Gastrocnemius medialis (tissue), 4 donors: ENCODE data around the gene WDR7.

Experiments
- POLR2A ChIP-seq, 2 donors: fragments of 450-650 bp; IDR thresholded peaks; one replicate each; pipeline ENCODE4 v1.6.1; 2017; ENCODE audit warnings: antibody characterized with exemption in 2 of 2, mild to moderate bottlenecking in 2 of 2, moderate library complexity in 2 of 2
- TF ChIP-seq, protein P1 (sequence below), 5 experiments: fragments of 450-650 bp in 3 of 5; fragments of 200-600 bp in 2 of 5; sonication (generic) in 2 of 5; IDR thresholded peaks in 4 of 5; conservative IDR thresholded peaks in 1 of 5; 1 replicate in 4 of 5; 2 replicates in 1 of 5; pipeline ENCODE4 v1.5.1; 2016 to 2019; ENCODE audit warnings: antibody characterized with exemption in 5 of 5, mild to moderate bottlenecking in 3 of 5, moderate library complexity in 3 of 5

DNA sequence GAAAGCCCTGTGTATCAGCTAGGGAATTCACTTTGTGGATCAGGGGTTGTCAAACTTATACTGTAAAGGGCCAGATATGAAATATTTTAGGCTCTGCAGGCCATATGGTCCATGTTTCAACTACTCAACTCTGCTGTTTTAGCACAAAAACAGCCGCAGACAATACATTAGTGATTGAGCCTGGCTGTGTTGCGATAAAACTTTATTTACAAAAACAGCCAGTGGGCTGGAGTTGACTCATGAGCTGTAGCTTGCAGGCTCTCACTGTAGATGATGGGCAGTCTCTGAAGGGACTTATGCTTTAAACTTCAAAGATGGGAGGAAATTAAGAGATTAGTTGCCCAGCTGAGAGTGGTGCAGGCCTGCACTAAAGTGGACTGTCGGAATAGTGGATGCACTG is 33.1 kb downstream of the WDR7 start:
- TF ChIP-seq, protein P1, sequence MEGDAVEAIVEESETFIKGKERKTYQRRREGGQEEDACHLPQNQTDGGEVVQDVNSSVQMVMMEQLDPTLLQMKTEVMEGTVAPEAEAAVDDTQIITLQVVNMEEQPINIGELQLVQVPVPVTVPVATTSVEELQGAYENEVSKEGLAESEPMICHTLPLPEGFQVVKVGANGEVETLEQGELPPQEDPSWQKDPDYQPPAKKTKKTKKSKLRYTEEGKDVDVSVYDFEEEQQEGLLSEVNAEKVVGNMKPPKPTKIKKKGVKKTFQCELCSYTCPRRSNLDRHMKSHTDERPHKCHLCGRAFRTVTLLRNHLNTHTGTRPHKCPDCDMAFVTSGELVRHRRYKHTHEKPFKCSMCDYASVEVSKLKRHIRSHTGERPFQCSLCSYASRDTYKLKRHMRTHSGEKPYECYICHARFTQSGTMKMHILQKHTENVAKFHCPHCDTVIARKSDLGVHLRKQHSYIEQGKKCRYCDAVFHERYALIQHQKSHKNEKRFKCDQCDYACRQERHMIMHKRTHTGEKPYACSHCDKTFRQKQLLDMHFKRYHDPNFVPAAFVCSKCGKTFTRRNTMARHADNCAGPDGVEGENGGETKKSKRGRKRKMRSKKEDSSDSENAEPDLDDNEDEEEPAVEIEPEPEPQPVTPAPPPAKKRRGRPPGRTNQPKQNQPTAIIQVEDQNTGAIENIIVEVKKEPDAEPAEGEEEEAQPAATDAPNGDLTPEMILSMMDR (IDR thresholded peaks at IDR 0.05 in 4 of 5, conservative IDR thresholded peaks at IDR 0.05 in 1 of 5): no peak
- no peak for TF ChIP-seq POLR2A (IDR thresholded peaks at IDR 0.05)
